OCI-LY7 (cell line): ENCODE data around the gene TMEM39A. TPM values are rescaled to one million over a fixed set of nuclear protein-coding genes. Genes with fewer than 3 reads are reported as not detected.

Experiments used
- BruUV-seq: library from RNA; stranded (reverse); fragments of 400-500 nt; replicated peaks from 2 replicates; lab custom pipeline; 2021; lab: Mats Ljungman, UMichigan
- CTCF ChIA-PET: fragments of 300-600 bp; sonication (Branson Sonifier 250); formaldehyde crosslinking; loops from one replicate; lab custom pipeline; 2022; ENCODE audit warnings: antibody characterized with exemption; ENCODE audit not compliant: unreplicated experiment; lab: Charles Lee
- POLR2A ChIA-PET: fragments of 300-600 bp; sonication (Branson Sonifier 250); formaldehyde crosslinking; loops from one replicate; lab custom pipeline; 2022; ENCODE audit warnings: antibody characterized with exemption; lab: Charles Lee
- DNase-seq: peaks from one replicate; pipeline ENCODE4 v3.0.0-alpha.2; 2015; ENCODE audit warnings: low spot score
- H2AFZ ChIP-seq: fragments of 200-600 bp; sonication (generic), shearing (Covaris generic); 2 replicates; pipeline ENCODE4 v1.6.1; 2014; ENCODE audit warnings: mild to moderate bottlenecking, antibody characterized with exemption, low read length, moderate library complexity
- H3K27ac ChIP-seq: fragments of 200-600 bp; sonication (generic); 2 replicates; pipeline ENCODE4 v1.5.1; 2014; ENCODE audit warnings: mixed run types, low read depth, mild to moderate bottlenecking, moderate library complexity, low read length, inconsistent platforms; ENCODE audit not compliant: poor library complexity, severe bottlenecking
- H3K36me3 ChIP-seq: fragments of 200-600 bp; sonication (generic); 2 replicates; pipeline ENCODE4 v1.6.1; 2014; ENCODE audit warnings: mild to moderate bottlenecking, antibody characterized with exemption, low read length, moderate library complexity, mixed read lengths; ENCODE audit not compliant: insufficient read depth
- H3K4me1 ChIP-seq: fragments of 200-600 bp; sonication (generic); 2 replicates; pipeline ENCODE4 v1.5.1; 2014; ENCODE audit warnings: mild to moderate bottlenecking, low read length; ENCODE audit not compliant: insufficient read depth, poor library complexity, severe bottlenecking
- H3K4me2 ChIP-seq: fragments of 200-600 bp; sonication (generic); 2 replicates; pipeline ENCODE4 v1.6.1; 2014; ENCODE audit warnings: mild to moderate bottlenecking, low read length
- H3K4me3 ChIP-seq: fragments of 200-600 bp; sonication (generic); 2 replicates; pipeline ENCODE4 v1.5.1; 2014; ENCODE audit warnings: mild to moderate bottlenecking, low read depth, low read length; ENCODE audit not compliant: poor library complexity, severe bottlenecking
- H3K79me2 ChIP-seq: fragments of 200-600 bp; sonication (generic); 2 replicates; pipeline ENCODE4 v1.6.1; 2016; ENCODE audit warnings: low read depth, mild to moderate bottlenecking, low read length, moderate library complexity, mixed read lengths; ENCODE audit not compliant: insufficient read depth
- H3K9me2 ChIP-seq: fragments of 200-600 bp; sonication (generic); 2 replicates; pipeline ENCODE4 v1.6.1; 2016; ENCODE audit warnings: mild to moderate bottlenecking, low read length, mixed read lengths; ENCODE audit not compliant: insufficient read depth
- H3K9me3 ChIP-seq: fragments of 200-600 bp; sonication (generic); 2 replicates; pipeline ENCODE4 v1.6.1; 2014; ENCODE audit warnings: mild to moderate bottlenecking, mixed run types, low read length, mixed read lengths
- H4K20me1 ChIP-seq: fragments of 200-600 bp; sonication (generic); 2 replicates; pipeline ENCODE4 v1.6.1; 2014; ENCODE audit warnings: mild to moderate bottlenecking, antibody characterized with exemption, low read length, moderate library complexity, mixed read lengths; ENCODE audit not compliant: insufficient read depth
- CTCF ChIP-seq: fragments of 200-600 bp; sonication (generic); conservative IDR thresholded peaks from 2 replicates; pipeline ENCODE4 v1.5.1; 2014; ENCODE audit warnings: mild to moderate bottlenecking, antibody characterized with exemption, low read length, moderate library complexity, mixed read lengths
- EZH2phosphoT487 ChIP-seq: fragments of 200-600 bp; sonication (generic); IDR thresholded peaks from 2 replicates; pipeline ENCODE4 v1.6.1; 2018; ENCODE audit warnings: low read depth, borderline replicate concordance, mild to moderate bottlenecking, mixed run types, antibody characterized with exemption, low read length, moderate library complexity, mixed read lengths
- intact Hi-C: fragments of 100-400 bp; cut with micrococcal nuclease; formaldehyde crosslinking; loops from one replicate; pipeline ENCODE4 v1.10.0; 2022; ENCODE audit not compliant: unreplicated experiment
- total RNA-seq, 2 experiments: library from RNA; depleted of rRNA in 1 of 2; stranded (reverse); fragments of >200 nt in 1 of 2; shearing (Covaris generic) in 1 of 2; gene quantifications; 2 replicates each; pipeline ENCODE4 v1.2.3, GENCODE V29; 2014 to 2022

Gene TMEM39A
- total RNA-seq, 2 experiments from 2014 or later = 35.3 to 42.8 TPM

GRCh38 chr3:119481079-119481478 lies 17.7 kb upstream of the TMEM39A start:
- Histone ChIP-seq H4K20me1 (no peaks in the 10 kb centered on the region), H3K4me3 (no peak overlapping the region), H3K36me3 (peaks cover 82% of the 10 kb centered on the region), H3K9me2 (no peaks in the 10 kb centered on the region), H3K79me2 (no peaks in the 10 kb centered on the region), H2AFZ (no peak overlapping the region), H3K27ac (no peak overlapping the region), H3K4me2 (no peak overlapping the region), H3K4me1 (no peaks in the 10 kb centered on the region), H3K9me3 (no peaks in the 10 kb centered on the region)
- ChIA-PET POLR2A (interaction anchor here (0.6 kb wide), 1 partner anchor 198 kb away, joined by 3 read pairs; no protein-coding TSS in a partner anchor), CTCF (no interaction called here)
- intact Hi-C loops = no loop called here
- no TSS peak for BruUV-seq
- no peak for DNase-seq
- TF ChIP-seq EZH2phosphoT487 = no peak
- no peak for TF ChIP-seq CTCF

DNA sequence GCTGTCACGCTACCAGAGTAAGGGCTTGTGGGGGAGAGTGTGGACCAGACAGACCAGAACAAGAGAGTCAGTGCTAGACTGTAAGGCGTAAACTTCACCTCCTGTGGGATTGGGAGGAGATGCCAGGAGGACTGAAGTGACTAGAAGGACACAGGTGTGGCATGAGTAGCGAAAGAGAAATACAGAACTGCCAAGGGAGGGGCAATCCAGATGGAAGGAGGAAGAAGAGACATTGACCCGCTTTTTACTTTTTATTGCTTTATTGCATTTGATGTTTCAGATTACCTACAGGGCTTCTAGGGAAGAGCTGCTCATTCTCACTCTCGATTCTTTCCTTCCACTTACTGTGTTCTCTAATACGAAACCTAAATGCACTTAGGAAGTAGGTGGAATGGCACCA lies 7.5 kb upstream of the TMEM39A start:
- H3K4me1 ChIP-seq = peaks cover 19% of the 10 kb centered on the region
- H3K36me3 ChIP-seq = peaks cover 27% of the 10 kb centered on the region
- no peak overlapping the region for H2AFZ ChIP-seq
- no peaks in the 10 kb centered on the region for H3K9me3 ChIP-seq
- H3K27ac ChIP-seq = no peak overlapping the region
- no peaks in the 10 kb centered on the region for H3K9me2 ChIP-seq
- H3K4me2 ChIP-seq = peak overlapping the region; percentile 98; the same call in 1 of the 2 replicates
- H3K79me2 ChIP-seq = peaks cover 10% of the 10 kb centered on the region; the same call in 1 of the 2 replicates
- no peaks in the 10 kb centered on the region for H4K20me1 ChIP-seq
- TF ChIP-seq EZH2phosphoT487 (no peak), CTCF (no peak)
- POLR2A ChIA-PET = interaction anchor here (1.9 to 3.1 kb wide), 2 partner anchors 17 to 26 kb away, joined by 4 to 18 read pairs; partner anchors contain the start of gene TIMMDC1
- intact Hi-C loops = no loop called here
- no TSS peak for BruUV-seq
- CTCF ChIA-PET = no interaction called here
- no peak overlapping the region for H3K4me3 ChIP-seq
- no peak for DNase-seq
